A673 (cell line): Measurements from ENCODE around the gene NFS1. TPM values are rescaled to one million over a fixed set of nuclear protein-coding genes. Genes with fewer than 3 reads are reported as not detected.

ENCODE experiments used
- BruUV-seq: library from RNA; stranded (reverse); fragments of 400-500 nt; replicated peaks from 2 replicates; lab custom pipeline; 2021; lab: Mats Ljungman, UMichigan
- CTCF ChIA-PET: fragments of 300-600 bp; sonication (Branson Sonifier 250); formaldehyde crosslinking; loops from one replicate; lab custom pipeline; 2022; ENCODE audit warnings: antibody characterized with exemption; lab: Charles Lee
- POLR2A ChIA-PET: fragments of 300-600 bp; sonication (Branson Sonifier 250); formaldehyde crosslinking; loops from one replicate; lab custom pipeline; 2022; ENCODE audit warnings: antibody characterized with exemption; ENCODE audit not compliant: low non-redundant PET; lab: Charles Lee
- DNase-seq: peaks from one replicate; pipeline ENCODE4 v3.0.0-alpha.2; 2015; ENCODE audit warnings: low spot score
- H3K27ac ChIP-seq: fragments of 200-600 bp; sonication (generic); 2 replicates; pipeline ENCODE4 v1.5.1; 2016; ENCODE audit warnings: mixed run types, low read depth, mild to moderate bottlenecking, mixed read lengths, antibody characterized with exemption, low read length; ENCODE audit not compliant: poor library complexity, severe bottlenecking
- H3K27me3 ChIP-seq: fragments of 200-600 bp; sonication (generic); replicated peaks from 2 replicates; pipeline ENCODE4 v1.6.1; 2017; ENCODE audit warnings: mixed run types, low read depth, mild to moderate bottlenecking, mixed read lengths, antibody characterized with exemption, low read length; ENCODE audit not compliant: insufficient read depth, poor library complexity
- H3K36me3 ChIP-seq: fragments of 200-600 bp; sonication (generic); 2 replicates; pipeline ENCODE4 v1.6.1; 2016; ENCODE audit warnings: mixed run types, mild to moderate bottlenecking, mixed read lengths, antibody characterized with exemption, low read length; ENCODE audit not compliant: insufficient read depth, poor library complexity, severe bottlenecking
- H3K4me1 ChIP-seq: fragments of 200-600 bp; sonication (generic); 2 replicates; pipeline ENCODE4 v1.6.1; 2017; ENCODE audit warnings: mixed run types, mild to moderate bottlenecking, mixed read lengths, antibody characterized with exemption, low read length; ENCODE audit not compliant: insufficient read depth, poor library complexity, severe bottlenecking
- H3K4me3 ChIP-seq: fragments of 200-600 bp; sonication (generic); 2 replicates; pipeline ENCODE4 v1.5.1; 2016; ENCODE audit warnings: low read depth, mixed run types, mild to moderate bottlenecking, mixed read lengths, low read length; ENCODE audit not compliant: poor library complexity, severe bottlenecking
- H3K9me3 ChIP-seq: fragments of 200-600 bp; sonication (generic); 2 replicates; pipeline ENCODE4 v1.6.1; 2016; ENCODE audit warnings: mixed run types, low read depth, mild to moderate bottlenecking, mixed read lengths, antibody characterized with exemption, low read length; ENCODE audit not compliant: poor library complexity, severe bottlenecking
- CTCF ChIP-seq: fragments of 300-800, 200-600 bp; sonication (generic); conservative IDR thresholded peaks from 2 replicates; pipeline ENCODE4 v1.5.1; 2017; ENCODE audit warnings: low read depth, mild to moderate bottlenecking, antibody characterized with exemption, low read length, moderate library complexity, mixed read lengths
- EZH2 ChIP-seq: fragments of 200-600 bp; sonication (generic); IDR thresholded peaks from 2 replicates; pipeline ENCODE4 v1.6.1; 2017; ENCODE audit warnings: borderline replicate concordance, low read depth, mild to moderate bottlenecking, mixed read lengths, antibody characterized with exemption, low read length; ENCODE audit not compliant: poor library complexity, severe bottlenecking
- intact Hi-C: fragments of 100-400 bp; cut with micrococcal nuclease; formaldehyde crosslinking; loops from one replicate; pipeline ENCODE4 v1.10.0; 2022; ENCODE audit not compliant: unreplicated experiment
- total RNA-seq: library from RNA; stranded (reverse); gene quantifications from 2 replicates; pipeline ENCODE4 v1.2.3, GENCODE V29; 2021

The NFS1 gene
- total RNA-seq, 1 experiment from 2014 or later: 22.2 TPM

DNA sequence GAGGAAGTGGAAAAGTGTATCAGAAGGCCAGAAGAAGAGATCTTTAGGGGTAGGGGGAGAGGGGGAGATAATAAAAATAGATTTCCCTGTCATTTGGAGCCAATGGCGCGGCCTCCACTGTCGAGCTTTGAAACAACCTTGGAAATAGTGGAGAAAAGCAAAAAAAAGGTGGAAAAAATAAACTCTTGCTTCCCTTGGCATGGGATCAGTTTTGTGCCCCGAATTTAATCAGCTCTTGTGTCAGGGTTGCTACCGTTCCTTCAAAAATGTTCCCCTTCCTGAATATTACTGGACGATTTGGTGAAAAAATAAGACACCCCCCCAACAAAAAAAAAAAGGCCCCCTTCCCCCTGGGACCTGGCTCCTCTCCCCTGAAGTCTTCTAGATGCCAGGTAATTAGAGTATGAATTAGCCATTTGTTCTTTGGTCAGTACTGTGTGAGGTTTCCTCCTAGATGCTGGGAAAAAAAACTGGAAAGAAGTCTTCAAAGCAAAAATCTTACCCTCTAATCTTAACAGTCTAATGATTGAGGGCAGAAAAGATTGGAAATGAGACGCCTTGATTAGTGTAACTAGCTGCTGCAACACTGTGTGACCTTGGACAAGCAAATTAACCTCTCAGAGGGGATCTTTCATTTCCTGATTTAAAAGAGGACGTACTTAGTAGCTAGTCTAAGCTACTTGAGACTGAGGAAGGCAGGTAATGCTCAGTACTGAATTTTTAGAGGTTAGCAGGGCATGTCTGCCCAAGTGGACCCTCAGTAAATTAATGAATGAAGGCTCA lies 43.8 kb upstream of the NFS1 start:
- peaks cover 29% of the 10 kb centered on the region for H3K36me3 ChIP-seq
- TF ChIP-seq CTCF (no peak), EZH2 (no peak)
- intact Hi-C loops: no loop called here
- DNase-seq: peak; percentile 37
- CTCF ChIA-PET: interaction anchor here (1.0 to 1.2 kb wide), 2 partner anchors 29 to 44 kb away, joined by 3 read pairs; partner anchors contain the start of genes NFS1, PHF20 and ROMO1
- BruUV-seq: TSS peak; percentile 97
- peak overlapping the region; percentile 94 for H3K27ac ChIP-seq
- peak overlapping the region; percentile 69 for H3K4me3 ChIP-seq
- POLR2A ChIA-PET: interaction anchor here (0.6 to 1.3 kb wide), 12 partner anchors 9 to 955 kb away, joined by 3 to 14 read pairs (median 6); partner anchors contain the start of gene PHF20
- no peaks in the 10 kb centered on the region for H3K9me3 ChIP-seq
- no peaks in the 10 kb centered on the region for H3K27me3 ChIP-seq
- H3K4me1 ChIP-seq: peaks cover 29% of the 10 kb centered on the region

- ChIA-PET POLR2A (interaction anchor here (0.5 to 1.3 kb wide), 16 partner anchors 8 to 954 kb away, joined by 3 to 14 read pairs (median 4); partner anchors contain the start of gene PHF20), CTCF (interaction anchor here (0.6 to 1.2 kb wide), 3 partner anchors 30 to 43 kb away, joined by 3 to 10 read pairs (median 3); partner anchors contain the start of genes NFS1, PHF20 and ROMO1)
- DNase-seq: peak; percentile 100
- intact Hi-C loops: no loop called here
- no TSS peak for BruUV-seq
- H3K4me1 ChIP-seq: peaks cover 29% of the 10 kb centered on the region
- no peaks in the 10 kb centered on the region for H3K9me3 ChIP-seq
- TF ChIP-seq EZH2 (no peak), CTCF (peak; percentile 43; the same call in 1 of the 2 replicates)
- H3K36me3 ChIP-seq: peaks cover 37% of the 10 kb centered on the region
- no peaks in the 10 kb centered on the region for H3K27me3 ChIP-seq
- peak within 1 kb of the TSS; percentile 69 for H3K4me3 ChIP-seq
- H3K27ac ChIP-seq: peak within 1 kb of the TSS; percentile 99
These were observed 43.0 kb upstream of the NFS1 start, which contains the start of gene RBM39 for GRCh38 chr20:35741892-35742740. Gene RBM39, minus strand, starts transcription at chr20:35742260. Its CDS starts 1,386 bp downstream, at chr20:35740874.
